Gastroesophageal sphincter (tissue), 3 donors: ENCODE measurements around the gene COL18A1.

Experiments used
- POLR2A ChIP-seq, 2 donors: fragments of 450-650 bp; IDR thresholded peaks; one replicate each; pipeline ENCODE4 v1.6.1; 2017; ENCODE audit warnings: antibody characterized with exemption in 2 of 2, mild to moderate bottlenecking in 2 of 2, moderate library complexity in 1 of 2
- POLR2AphosphoS5 ChIP-seq: sonication (generic); formaldehyde crosslinking; IDR thresholded peaks from one replicate; pipeline ENCODE4 v1.6.1; 2017; ENCODE audit warnings: antibody characterized with exemption
- TF ChIP-seq, protein P1 (sequence below), 4 experiments: fragments of 200-600 bp in 2 of 4; fragments of 450-650 bp in 2 of 4; sonication (generic) in 1 of 4; IDR thresholded peaks; one replicate each; pipeline ENCODE4 v1.5.1; 2017 to 2019; ENCODE audit warnings: antibody characterized with exemption in 4 of 4, mild to moderate bottlenecking in 2 of 4, moderate library complexity in 2 of 4

GRCh38 chr21:45370575-45370974, 34.4 kb upstream of the COL18A1 start:
- no peak for TF ChIP-seq POLR2A (IDR thresholded peaks at IDR 0.05)
- TF ChIP-seq, protein P1, sequence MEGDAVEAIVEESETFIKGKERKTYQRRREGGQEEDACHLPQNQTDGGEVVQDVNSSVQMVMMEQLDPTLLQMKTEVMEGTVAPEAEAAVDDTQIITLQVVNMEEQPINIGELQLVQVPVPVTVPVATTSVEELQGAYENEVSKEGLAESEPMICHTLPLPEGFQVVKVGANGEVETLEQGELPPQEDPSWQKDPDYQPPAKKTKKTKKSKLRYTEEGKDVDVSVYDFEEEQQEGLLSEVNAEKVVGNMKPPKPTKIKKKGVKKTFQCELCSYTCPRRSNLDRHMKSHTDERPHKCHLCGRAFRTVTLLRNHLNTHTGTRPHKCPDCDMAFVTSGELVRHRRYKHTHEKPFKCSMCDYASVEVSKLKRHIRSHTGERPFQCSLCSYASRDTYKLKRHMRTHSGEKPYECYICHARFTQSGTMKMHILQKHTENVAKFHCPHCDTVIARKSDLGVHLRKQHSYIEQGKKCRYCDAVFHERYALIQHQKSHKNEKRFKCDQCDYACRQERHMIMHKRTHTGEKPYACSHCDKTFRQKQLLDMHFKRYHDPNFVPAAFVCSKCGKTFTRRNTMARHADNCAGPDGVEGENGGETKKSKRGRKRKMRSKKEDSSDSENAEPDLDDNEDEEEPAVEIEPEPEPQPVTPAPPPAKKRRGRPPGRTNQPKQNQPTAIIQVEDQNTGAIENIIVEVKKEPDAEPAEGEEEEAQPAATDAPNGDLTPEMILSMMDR (IDR thresholded peaks at IDR 0.05) = no peak
- TF ChIP-seq POLR2AphosphoS5 = no peak
